Spleen (tissue), 7 donors: ENCODE results near the gene LRTM2.

Experiments
- POLR2A ChIP-seq, 3 donors: fragments of 450-650 bp; IDR thresholded peaks; one replicate each; pipeline ENCODE4 v1.5.1; 2017; ENCODE audit warnings: antibody characterized with exemption in 3 of 3, mild to moderate bottlenecking in 1 of 3
- POLR2AphosphoS5 ChIP-seq, 3 donors: sonication (generic); formaldehyde crosslinking; IDR thresholded peaks; one replicate each; pipeline ENCODE4 v1.5.1; 2017; ENCODE audit warnings: antibody characterized with exemption in 3 of 3
- TF ChIP-seq, protein P1 (sequence below), 11 experiments: fragments of 200-600 bp in 7 of 11; fragments of 450-650 bp in 4 of 11; sonication (generic) in 4 of 11; IDR thresholded peaks in 8 of 11; conservative IDR thresholded peaks in 3 of 11; 1 replicate in 7 of 11; 2 replicates in 4 of 11; pipeline versions ENCODE4 v1.4.0 to v1.8.0; 2016 to 2021; ENCODE audit warnings: antibody characterized with exemption in 11 of 11, inconsistent platforms in 4 of 11, mild to moderate bottlenecking in 1 of 11
- donor health status: DM: no; HTN: no; CAD: no; lungs with moderate emphysema.
- donor health status: DM: no; HTN: no; CAD: no.
- donor health status: DM: no; HTN: no; CAD: no.

- TF ChIP-seq POLR2AphosphoS5 (IDR thresholded peaks at IDR 0.05) (no peak), POLR2A (IDR thresholded peaks at IDR 0.05) (no peak)
- TF ChIP-seq, protein P1, sequence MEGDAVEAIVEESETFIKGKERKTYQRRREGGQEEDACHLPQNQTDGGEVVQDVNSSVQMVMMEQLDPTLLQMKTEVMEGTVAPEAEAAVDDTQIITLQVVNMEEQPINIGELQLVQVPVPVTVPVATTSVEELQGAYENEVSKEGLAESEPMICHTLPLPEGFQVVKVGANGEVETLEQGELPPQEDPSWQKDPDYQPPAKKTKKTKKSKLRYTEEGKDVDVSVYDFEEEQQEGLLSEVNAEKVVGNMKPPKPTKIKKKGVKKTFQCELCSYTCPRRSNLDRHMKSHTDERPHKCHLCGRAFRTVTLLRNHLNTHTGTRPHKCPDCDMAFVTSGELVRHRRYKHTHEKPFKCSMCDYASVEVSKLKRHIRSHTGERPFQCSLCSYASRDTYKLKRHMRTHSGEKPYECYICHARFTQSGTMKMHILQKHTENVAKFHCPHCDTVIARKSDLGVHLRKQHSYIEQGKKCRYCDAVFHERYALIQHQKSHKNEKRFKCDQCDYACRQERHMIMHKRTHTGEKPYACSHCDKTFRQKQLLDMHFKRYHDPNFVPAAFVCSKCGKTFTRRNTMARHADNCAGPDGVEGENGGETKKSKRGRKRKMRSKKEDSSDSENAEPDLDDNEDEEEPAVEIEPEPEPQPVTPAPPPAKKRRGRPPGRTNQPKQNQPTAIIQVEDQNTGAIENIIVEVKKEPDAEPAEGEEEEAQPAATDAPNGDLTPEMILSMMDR (IDR thresholded peaks at IDR 0.05 in 8 of 11, conservative IDR thresholded peaks at IDR 0.05 in 3 of 11) = no peak
Observed at GRCh38 chr12:1798641-1799020, 21.7 kb upstream of the LRTM2 start.
